Mucosa of descending colon (tissue), 3 donors: ENCODE measurements around the gene FAM171A1. TPM values are rescaled to one million over a fixed set of nuclear protein-coding genes. Genes with fewer than 3 reads are reported as not detected.

Experiments
- ATAC-seq: fragments of 200-7000 bp; cut with Tn5 transposase; one replicate; pipeline ENCODE4 v1.9.1; 2020; ENCODE audit warnings: mild to moderate bottlenecking, moderate library complexity
- DNase-seq, 3 donors: peaks; one replicate each; pipeline ENCODE4 v3.0.0-alpha.2; 2020
- H3K36me3 ChIP-seq: fragments of 200-600 bp; one replicate; pipeline ENCODE4 v1.8.0; 2021; ENCODE audit warnings: low read depth, mild to moderate bottlenecking
- H3K4me1 ChIP-seq: fragments of 200-600 bp; one replicate; pipeline ENCODE4 v1.8.0; 2021; ENCODE audit warnings: low read depth, mild to moderate bottlenecking
- H3K4me3 ChIP-seq: fragments of 200-600 bp; one replicate; pipeline ENCODE4 v1.8.0; 2021; ENCODE audit warnings: mild to moderate bottlenecking
- H3K9me3 ChIP-seq: fragments of 200-600 bp; one replicate; pipeline ENCODE4 v1.8.0; 2021; ENCODE audit warnings: mild to moderate bottlenecking
- CTCF ChIP-seq: fragments of 200-600 bp; IDR thresholded peaks from one replicate; pipeline ENCODE4 v1.8.0; 2022; ENCODE audit warnings: antibody characterized with exemption, mild to moderate bottlenecking
- intact Hi-C, 2 donors: fragments of 100-400 bp; cut with DNase I in 1 of 2; cut with micrococcal nuclease in 1 of 2; formaldehyde crosslinking; loops; one replicate each; pipeline versions ENCODE4 v1.11.0 to v1.11.1; 2022; cut with DNase I, micrococcal nuclease
- total RNA-seq, 3 donors: library from RNA; stranded (reverse); fragmentation: NEBNext Ultra II Directional in 2 of 3; extraction: Animal tissue kit (Norgen Biotek cat#: 25700) in 2 of 3; gene quantifications; one replicate each; pipeline versions ENCODE4 v1.2.1 to v1.2.4, GENCODE V29; 2021 to 2023
- donor health status: DM: no; HTN: no; CAD: no; lungs with moderate emphysema.
- donor health status: DM: no; HTN: no; CAD: no.
- donor health status: DM: no; HTN: yes; CAD: no.

Gene FAM171A1
- total RNA-seq, 3 donors from 2014 or later, result 33.7 to 60.7 (median 50.4) TPM

GRCh38 chr10:15168786-15169554, 202.1 kb downstream of the FAM171A1 start:
- Histone ChIP-seq H3K4me3 (no peak overlapping the region), H3K36me3 (no peaks in the 10 kb centered on the region), H3K4me1 (peaks cover 11% of the 10 kb centered on the region), H3K9me3 (no peaks in the 10 kb centered on the region)
- TF ChIP-seq CTCF, result no peak
- intact Hi-C loops, result loop anchor here in 1 of 2 donors (10.0 kb wide), 1 partner anchor 64 kb away; no protein-coding TSS in a partner anchor
- DNase-seq, result peak; percentile 97 to 98 (median 98)
- ATAC-seq, result peak; percentile 92

GRCh38 chr10:15168291-15168785, 202.8 kb downstream of the FAM171A1 start, which contains the start of gene NMT2:
TSS of gene NMT2 (minus strand) at chr10:15168693. CDS start at chr10:15168612, 81 bp downstream.
- Histone ChIP-seq H3K36me3 (no peaks in the 10 kb centered on the region), H3K4me1 (peaks cover 11% of the 10 kb centered on the region), H3K9me3 (no peaks in the 10 kb centered on the region), H3K4me3 (peak within 1 kb of the TSS; percentile 80)
- intact Hi-C loops, result loop anchor here in 1 of 2 donors (10.0 kb wide), 1 partner anchor 64 kb away; no protein-coding TSS in a partner anchor
- peak; percentile 88 for ATAC-seq
- peak; percentile 88 to 93 (median 93) for DNase-seq
- peak; percentile 27 for TF ChIP-seq CTCF

DNA sequence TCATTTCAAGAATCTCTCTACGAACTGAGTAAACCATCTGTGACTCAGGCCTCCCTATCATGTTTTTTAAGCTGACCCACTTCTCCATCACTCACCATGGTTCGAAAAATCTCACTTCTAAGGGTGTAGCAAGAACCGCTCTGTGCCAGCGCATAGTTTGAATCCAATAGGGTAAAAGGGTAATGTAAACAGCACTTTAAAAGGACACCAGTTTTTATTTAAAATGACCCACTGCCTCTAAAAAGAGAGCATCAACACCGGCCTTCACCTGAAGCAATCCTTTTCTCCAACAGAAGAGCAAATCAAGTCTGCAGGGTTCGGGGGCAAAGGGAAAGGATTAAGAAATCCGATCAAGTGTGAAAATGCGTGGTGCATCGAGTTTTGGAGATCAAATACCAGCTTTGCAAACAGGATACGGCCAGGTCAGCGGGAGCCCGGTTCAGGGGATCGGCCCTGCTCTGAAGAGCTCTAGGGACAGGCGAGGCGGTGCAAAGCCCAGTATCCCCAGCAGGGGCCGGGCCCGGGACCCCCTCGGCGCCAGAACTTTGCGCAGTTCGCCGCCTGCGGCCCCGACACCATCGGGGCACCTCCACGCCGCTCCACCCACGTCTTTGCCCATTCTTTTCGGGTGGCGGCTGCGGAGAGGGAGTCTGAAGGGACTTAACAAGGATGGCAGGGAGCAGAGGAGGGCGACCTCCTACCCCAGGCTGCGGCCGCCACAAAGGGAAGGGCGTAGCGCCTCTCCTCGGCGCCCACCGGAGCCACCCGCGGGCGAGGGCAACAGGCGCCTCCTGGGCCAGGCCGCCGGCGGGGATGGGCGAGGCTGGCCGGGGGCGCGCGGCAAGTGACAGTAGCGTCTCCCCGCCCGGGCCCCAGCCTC, 203.4 kb downstream of the FAM171A1 start:
- TF ChIP-seq CTCF, result peak; percentile 32
- Histone ChIP-seq H3K36me3 (no peaks in the 10 kb centered on the region), H3K4me3 (peak overlapping the region; percentile 80), H3K9me3 (no peaks in the 10 kb centered on the region), H3K4me1 (peaks cover 11% of the 10 kb centered on the region)
- DNase-seq (peak; percentile 60 to 78 (median 77)), ATAC-seq (peak; percentile 50)
- intact Hi-C loops, result loop anchor here in 1 of 2 donors (10.0 kb wide), 1 partner anchor 63 kb away; no protein-coding TSS in a partner anchor

DNA sequence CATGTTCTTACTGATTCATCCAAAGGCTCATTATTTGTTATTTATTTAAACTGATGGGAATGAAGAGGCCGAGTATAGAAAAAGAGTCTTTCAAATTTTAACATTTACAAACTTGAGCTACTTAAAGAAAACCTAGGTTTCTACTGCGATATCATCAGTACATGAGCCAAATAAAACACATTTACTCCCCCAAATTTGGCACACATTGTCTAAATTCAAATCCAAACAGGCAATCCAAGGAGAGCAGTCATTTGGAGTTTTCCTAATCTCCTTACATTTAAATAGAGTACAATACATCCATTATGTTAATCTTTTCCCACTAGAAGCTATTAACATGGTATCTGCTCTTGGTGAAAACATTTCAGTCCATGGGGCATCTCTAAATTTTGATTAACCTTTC, 204.8 kb downstream of the FAM171A1 start:
- H3K4me3 ChIP-seq, result no peak overlapping the region
- H3K36me3 ChIP-seq, result no peaks in the 10 kb centered on the region
- TF ChIP-seq CTCF, result no peak
- intact Hi-C loops, result loop anchor here in 1 of 2 donors (10.0 kb wide), 1 partner anchor 62 kb away; no protein-coding TSS in a partner anchor
- no peaks in the 10 kb centered on the region for H3K9me3 ChIP-seq
- H3K4me1 ChIP-seq, result peaks cover 11% of the 10 kb centered on the region
- DNase-seq (no peak), ATAC-seq (no peak)

DNA sequence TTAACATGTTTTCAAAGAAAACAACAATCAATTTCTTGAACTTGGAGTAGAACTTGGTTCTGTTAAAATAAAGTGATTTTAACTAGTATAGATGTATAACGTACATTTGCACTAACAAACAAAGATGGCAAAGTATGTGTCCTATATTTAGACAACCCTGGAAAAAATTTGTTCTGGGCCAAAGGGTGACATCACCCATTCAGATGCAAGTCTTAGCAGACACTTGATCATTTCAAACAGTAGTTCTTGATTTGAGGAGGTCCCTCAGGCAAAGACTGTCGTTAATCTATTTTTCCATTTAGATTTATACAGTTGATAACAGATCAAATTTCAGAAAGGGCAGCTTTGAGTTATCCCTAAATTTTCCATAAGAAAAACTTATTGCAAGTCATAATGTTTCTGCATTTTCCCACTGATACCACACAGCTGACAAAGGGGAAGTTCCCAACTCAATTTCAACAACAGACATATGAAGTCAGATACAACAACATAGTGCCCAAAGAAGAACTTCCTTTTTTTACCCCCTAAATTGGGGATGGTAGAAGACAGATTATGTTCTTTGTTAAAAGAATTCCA, 207.7 kb downstream of the FAM171A1 start:
- peaks cover 4% of the 10 kb centered on the region for H3K4me1 ChIP-seq
- H3K36me3 ChIP-seq, result no peaks in the 10 kb centered on the region
- intact Hi-C loops, result loop anchor here in 1 of 2 donors (10.0 kb wide), 1 partner anchor 59 kb away; no protein-coding TSS in a partner anchor
- no peak for ATAC-seq
- TF ChIP-seq CTCF, result no peak
- H3K4me3 ChIP-seq, result no peak overlapping the region
- DNase-seq, result no peak
- H3K9me3 ChIP-seq, result no peaks in the 10 kb centered on the region
